ENCODE measurements around the gene TUBG1.
A peak's percentile ranks its signal among the peaks of the same experiment; 100 is the strongest.

Gene TUBG1

GRCh38 chr17:42585353-42585752, 24.1 kb upstream of the TUBG1 start:
- no peak for DNase-seq
- Histone ChIP-seq H3K4me1 (ENCODE audit: low read length) (peaks cover 48% of the 10 kb centered on the region), H3K79me2 (ENCODE audit: low read length) (peaks cover 66% of the 10 kb centered on the region)

GRCh38 chr17:42586514-42587230, 22.8 kb upstream of the TUBG1 start:
- Histone ChIP-seq H3K4me3 (ENCODE audit: low read length) (peak overlapping the region; percentile 21), H3K4me1 (ENCODE audit: low read length) (peaks cover 44% of the 10 kb centered on the region), H3K9ac (ENCODE audit: low read length) (peak overlapping the region; percentile 21; the same call in 1 of the 2 replicates), H3K4me2 (ENCODE audit: low read depth, low read length) (peak overlapping the region; percentile 60), H3K27me3 (replicated peaks; ENCODE audit: insufficient read depth, low read length) (no peaks in the 10 kb centered on the region), H3K9me3 (replicated peaks; ENCODE audit: insufficient read depth, low read length) (no peaks in the 10 kb centered on the region), H3F3A (ENCODE audit: insufficient read depth, low read length) (peaks cover 32% of the 10 kb centered on the region), H3K79me2 (ENCODE audit: low read length) (peaks cover 68% of the 10 kb centered on the region), H2AFZ (ENCODE audit: low read length) (no peak overlapping the region), H4K20me1 (ENCODE audit: insufficient read depth, low read length) (no peaks in the 10 kb centered on the region), H3K27ac (ENCODE audit: low read length) (peak overlapping the region; percentile 72), H3K9me2 (replicated peaks; ENCODE audit: insufficient read depth, low read length) (no peaks in the 10 kb centered on the region), H3K36me3 (replicated peaks; ENCODE audit: insufficient read depth, low read length) (peaks cover 15% of the 10 kb centered on the region)
- peak; percentile 71 for DNase-seq
- TF ChIP-seq EZH2phosphoT487 (IDR thresholded peaks at IDR 0.05; ENCODE audit: low read length) (no peak), CTCF (IDR thresholded peaks at IDR 0.05; ENCODE audit: low read length) (no peak), EZH2 (optimal IDR thresholded peaks at IDR 0.05; ENCODE audit: low read depth, low read length) (no peak)

More at GRCh38 chr17:42585353-42585752, 24.1 kb upstream of the TUBG1 start:
- Histone ChIP-seq H3K9me2 (replicated peaks; ENCODE audit: insufficient read depth, low read length) (no peaks in the 10 kb centered on the region), H4K20me1 (ENCODE audit: insufficient read depth, low read length) (no peaks in the 10 kb centered on the region), H3K9me3 (replicated peaks; ENCODE audit: insufficient read depth, low read length) (no peaks in the 10 kb centered on the region), H2AFZ (ENCODE audit: low read length) (no peak overlapping the region), H3K36me3 (replicated peaks; ENCODE audit: insufficient read depth, low read length) (peaks cover 13% of the 10 kb centered on the region; the same call in 1 of the 2 replicates), H3K4me3 (ENCODE audit: low read length) (no peak overlapping the region), H3K27me3 (replicated peaks; ENCODE audit: insufficient read depth, low read length) (no peaks in the 10 kb centered on the region), H3K4me2 (ENCODE audit: low read depth, low read length) (peak overlapping the region; percentile 60; the same call in 1 of the 2 replicates), H3K9ac (ENCODE audit: low read length) (no peak overlapping the region), H3K27ac (ENCODE audit: low read length) (peak overlapping the region; percentile 72; the same call in 1 of the 2 replicates), H3F3A (ENCODE audit: insufficient read depth, low read length) (peaks cover 35% of the 10 kb centered on the region)
- TF ChIP-seq EZH2 (optimal IDR thresholded peaks at IDR 0.05; ENCODE audit: low read depth, low read length) (no peak), EZH2phosphoT487 (IDR thresholded peaks at IDR 0.05; ENCODE audit: low read length) (no peak), CTCF (IDR thresholded peaks at IDR 0.05; ENCODE audit: low read length) (no peak)

GRCh38 chr17:42590886-42591285, 18.6 kb upstream of the TUBG1 start:
- peaks cover 6% of the 10 kb centered on the region for H3K36me3 ChIP-seq (replicated peaks; ENCODE audit: insufficient read depth, low read length)
- no peak overlapping the region for H3K4me2 ChIP-seq (ENCODE audit: low read depth, low read length)

More at GRCh38 chr17:42590886-42591285, 18.6 kb upstream of the TUBG1 start:
- TF ChIP-seq CTCF (IDR thresholded peaks at IDR 0.05; ENCODE audit: low read length): no peak
- no peak for TF ChIP-seq EZH2phosphoT487 (IDR thresholded peaks at IDR 0.05; ENCODE audit: low read length)
- TF ChIP-seq EZH2 (optimal IDR thresholded peaks at IDR 0.05; ENCODE audit: low read depth, low read length): no peak
- no peak overlapping the region for H3K27ac ChIP-seq (ENCODE audit: low read length)
- H3K27me3 ChIP-seq (replicated peaks; ENCODE audit: insufficient read depth, low read length): no peaks in the 10 kb centered on the region
- H3K79me2 ChIP-seq (ENCODE audit: low read length): peaks cover 65% of the 10 kb centered on the region
- no peaks in the 10 kb centered on the region for H4K20me1 ChIP-seq (ENCODE audit: insufficient read depth, low read length)
- DNase-seq: no peak
- H3K9me2 ChIP-seq (replicated peaks; ENCODE audit: insufficient read depth, low read length): no peaks in the 10 kb centered on the region
- H3K9me3 ChIP-seq (replicated peaks; ENCODE audit: insufficient read depth, low read length): no peaks in the 10 kb centered on the region
- H3K9ac ChIP-seq (ENCODE audit: low read length): no peak overlapping the region
- H3K4me3 ChIP-seq (ENCODE audit: low read length): no peak overlapping the region
- no peak overlapping the region for H2AFZ ChIP-seq (ENCODE audit: low read length)
- H3K4me1 ChIP-seq (ENCODE audit: low read length): peaks cover 34% of the 10 kb centered on the region
- H3F3A ChIP-seq (ENCODE audit: insufficient read depth, low read length): peaks cover 28% of the 10 kb centered on the region

Measured in MM.1S (cell line).